GM23338 (cell line): Measurements from ENCODE around the gene FAT1. TPM values are rescaled to one million over a fixed set of nuclear protein-coding genes. Genes with fewer than 3 reads are reported as not detected.
A peak's percentile ranks its signal among the peaks of the same experiment; 100 is the strongest.

ENCODE experiments used
- ATAC-seq: fragments of 200-7000 bp; cut with Tn5 transposase; 3 replicates; pipeline ENCODE4 v1.9.1; 2020
- DNase-seq: peaks from one replicate; pipeline ENCODE4 v3.0.0-alpha.2; 2015; ENCODE audit warnings: low spot score
- H2AFZ ChIP-seq: fragments of 200-600 bp; sonication (generic); 2 replicates; pipeline ENCODE4 v1.8.0; 2016; ENCODE audit warnings: antibody characterized with exemption, mild to moderate bottlenecking, moderate library complexity
- H3F3A ChIP-seq: fragments of 200-600 bp; sonication (generic); replicated peaks from 2 replicates; pipeline ENCODE4 v1.8.0; 2017; ENCODE audit warnings: antibody characterized with exemption, mixed run types, low read depth
- H3K27ac ChIP-seq: fragments of 200-600 bp; sonication (generic); 2 replicates; pipeline ENCODE4 v1.6.1; 2016; ENCODE audit warnings: low read depth
- H3K27me3 ChIP-seq: fragments of 200-600 bp; sonication (generic); 2 replicates; pipeline ENCODE4 v1.8.0; 2016; ENCODE audit warnings: mild to moderate bottlenecking, mixed run types, moderate library complexity; ENCODE audit not compliant: insufficient read depth
- H3K36me3 ChIP-seq: fragments of 200-600 bp; sonication (generic); 2 replicates; pipeline ENCODE4 v1.8.0; 2016; ENCODE audit warnings: mild to moderate bottlenecking; ENCODE audit not compliant: insufficient read depth
- H3K4me1 ChIP-seq: fragments of 200-600 bp; sonication (generic); 2 replicates; pipeline ENCODE4 v1.8.0; 2016; ENCODE audit warnings: mild to moderate bottlenecking, moderate library complexity; ENCODE audit not compliant: insufficient read depth
- H3K4me2 ChIP-seq: fragments of 200-600 bp; sonication (generic); 2 replicates; pipeline ENCODE4 v1.7.1; 2017; ENCODE audit warnings: mixed run types
- H3K4me3 ChIP-seq: fragments of 200-600 bp; sonication (generic); 2 replicates; pipeline ENCODE4 v1.6.1; 2016; ENCODE audit warnings: mixed run types
- H3K79me2 ChIP-seq: fragments of 200-600 bp; sonication (generic); replicated peaks from 2 replicates; pipeline ENCODE4 v1.8.0; 2017; ENCODE audit warnings: mild to moderate bottlenecking; ENCODE audit not compliant: insufficient read depth
- H3K9me2 ChIP-seq: fragments of 200-600 bp; sonication (generic); 2 replicates; pipeline ENCODE4 v1.8.0; 2017; ENCODE audit not compliant: insufficient read depth
- H4K20me1 ChIP-seq: fragments of 200-600 bp; sonication (generic); replicated peaks from 2 replicates; pipeline ENCODE4 v1.8.0; 2017; ENCODE audit warnings: mild to moderate bottlenecking; ENCODE audit not compliant: insufficient read depth
- H3K27ac Mint-ChIP-seq: 2 replicates; pipeline ENCODE4 v1.8.0; 2020; ENCODE audit warnings: inconsistent platforms, mild to moderate bottlenecking, moderate library complexity, mixed read lengths
- H3K27me3 Mint-ChIP-seq: 3 replicates; pipeline ENCODE4 v1.8.0; 2022; ENCODE audit warnings: low read depth, mild to moderate bottlenecking, moderate library complexity, mixed read lengths, inconsistent platforms; ENCODE audit not compliant: insufficient read depth, poor library complexity
- H3K36me3 Mint-ChIP-seq: 3 replicates; pipeline ENCODE4 v1.8.0; 2021; ENCODE audit warnings: low read depth, mild to moderate bottlenecking, inconsistent platforms, moderate library complexity, mixed read lengths
- H3K4me1 Mint-ChIP-seq: 3 replicates; pipeline ENCODE4 v1.8.0; 2020; ENCODE audit warnings: mild to moderate bottlenecking, inconsistent platforms, mixed read lengths
- H3K4me3 Mint-ChIP-seq: 3 replicates; pipeline ENCODE4 v1.8.0; 2021; ENCODE audit warnings: moderate library complexity, mild to moderate bottlenecking, inconsistent platforms, mixed read lengths
- H3K9me3 Mint-ChIP-seq: 3 replicates; pipeline ENCODE4 v1.8.0; 2020; ENCODE audit warnings: moderate library complexity, mild to moderate bottlenecking, inconsistent platforms, mixed read lengths
- CREB1 ChIP-seq: fragments of 250-450 bp; sonication (Bioruptor Pico); IDR thresholded peaks from 2 replicates; pipeline ENCODE4 v1.5.0; 2020; ENCODE audit warnings: low read depth, mild to moderate bottlenecking, moderate library complexity
- EZH2 ChIP-seq: fragments of 200-600 bp; sonication (generic); IDR thresholded peaks from one replicate; pipeline ENCODE4 v1.8.0; 2017; ENCODE audit warnings: antibody characterized with exemption, mild to moderate bottlenecking, low read depth; ENCODE audit not compliant: unreplicated experiment
- EZH2phosphoT487 ChIP-seq: fragments of 200-600 bp; sonication (generic); IDR thresholded peaks from one replicate; pipeline ENCODE4 v1.8.1; 2018; ENCODE audit warnings: antibody characterized with exemption; ENCODE audit not compliant: unreplicated experiment
- JUNB ChIP-seq: IDR thresholded peaks from one replicate; pipeline ENCODE4 v1.6.1; 2016; ENCODE audit warnings: antibody characterized with exemption; ENCODE audit not compliant: unreplicated experiment
- NANOG ChIP-seq: IDR thresholded peaks from 2 replicates; pipeline ENCODE4 v1.6.1; 2016; ENCODE audit warnings: antibody characterized with exemption, borderline replicate concordance
- POLR2AphosphoS5 ChIP-seq: IDR thresholded peaks from 2 replicates; pipeline ENCODE4 v1.6.1; 2016; ENCODE audit warnings: antibody characterized with exemption, low read depth
- STAT1 ChIP-seq: IDR thresholded peaks from one replicate; pipeline ENCODE4 v1.6.1; 2016; ENCODE audit warnings: antibody characterized with exemption; ENCODE audit not compliant: unreplicated experiment
- ZNF114 ChIP-seq: fragments of 250-450 bp; sonication (Bioruptor Pico); IDR thresholded peaks from 2 replicates; pipeline ENCODE4 v1.5.0; 2020; ENCODE audit warnings: mild to moderate bottlenecking, moderate library complexity
- polyA plus RNA-seq: library from polyadenylated mRNA; unstranded; fragments of >200 nt; fragmentation: Nextera tagmentation; extraction: Ambion mirVana; gene quantifications from 2 replicates; pipeline ENCODE4 v1.2.1, GENCODE V29; 2016
- total RNA-seq: library from RNA; depleted of rRNA; stranded (reverse); fragments of >200 nt; shearing (Covaris generic); gene quantifications from 2 replicates; pipeline ENCODE4 v1.2.3, GENCODE V29; 2014
- TF ChIP-seq, protein P1 (sequence below), 2 experiments: fragments of 200-600 bp in 1 of 2; sonication (generic) in 1 of 2; conservative IDR thresholded peaks; 2 replicates each; pipeline versions ENCODE4 v1.5.1 to v1.6.1; 2016 to 2017; ENCODE audit warnings: antibody characterized with exemption in 2 of 2, low read depth in 2 of 2, mild to moderate bottlenecking in 2 of 2, moderate library complexity in 1 of 2
- TF ChIP-seq, protein P2 (sequence below): fragments of 250-450 bp; sonication (Bioruptor Pico); IDR thresholded peaks from 2 replicates; pipeline ENCODE4 v1.5.0; 2020; ENCODE audit warnings: mild to moderate bottlenecking, moderate library complexity
- TF ChIP-seq, protein P3 (sequence below): IDR thresholded peaks from 2 replicates; pipeline ENCODE4 v1.6.1; 2016; ENCODE audit warnings: antibody characterized with exemption
- TF ChIP-seq, protein P4 (sequence below): IDR thresholded peaks from one replicate; pipeline ENCODE4 v1.6.1; 2018; ENCODE audit warnings: antibody characterized with exemption; ENCODE audit not compliant: unreplicated experiment

Gene FAT1
- total and polyA plus RNA-seq, 2 experiments from 2014 or later = 37.6 to 137 TPM

DNA sequence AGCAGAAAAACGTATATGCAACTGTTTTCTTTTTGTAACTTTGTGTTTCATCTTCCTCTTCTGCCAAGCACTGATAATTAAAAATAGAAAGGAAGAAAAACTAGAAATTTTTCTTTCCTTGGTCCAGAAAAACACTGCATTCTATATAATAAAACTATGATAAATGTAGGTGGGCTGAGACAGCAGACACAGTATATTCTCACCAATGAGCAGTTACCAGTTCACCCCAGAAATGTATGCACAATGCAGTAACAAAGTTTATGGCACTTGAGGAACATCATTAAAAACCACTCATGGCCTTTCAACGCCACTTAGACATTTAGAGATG is 79.4 kb downstream of the FAT1 start:
- H3K4me1 Mint-ChIP-seq = peaks cover 39% of the 10 kb centered on the region
- H3K4me2 ChIP-seq = no peak overlapping the region
- DNase-seq (no peak), ATAC-seq (no peak)
- no peaks in the 10 kb centered on the region for H4K20me1 ChIP-seq
- no peaks in the 10 kb centered on the region for H3K9me2 ChIP-seq
- TF ChIP-seq STAT1 = no peak
- no peak for TF ChIP-seq EZH2phosphoT487
- TF ChIP-seq, protein P1, sequence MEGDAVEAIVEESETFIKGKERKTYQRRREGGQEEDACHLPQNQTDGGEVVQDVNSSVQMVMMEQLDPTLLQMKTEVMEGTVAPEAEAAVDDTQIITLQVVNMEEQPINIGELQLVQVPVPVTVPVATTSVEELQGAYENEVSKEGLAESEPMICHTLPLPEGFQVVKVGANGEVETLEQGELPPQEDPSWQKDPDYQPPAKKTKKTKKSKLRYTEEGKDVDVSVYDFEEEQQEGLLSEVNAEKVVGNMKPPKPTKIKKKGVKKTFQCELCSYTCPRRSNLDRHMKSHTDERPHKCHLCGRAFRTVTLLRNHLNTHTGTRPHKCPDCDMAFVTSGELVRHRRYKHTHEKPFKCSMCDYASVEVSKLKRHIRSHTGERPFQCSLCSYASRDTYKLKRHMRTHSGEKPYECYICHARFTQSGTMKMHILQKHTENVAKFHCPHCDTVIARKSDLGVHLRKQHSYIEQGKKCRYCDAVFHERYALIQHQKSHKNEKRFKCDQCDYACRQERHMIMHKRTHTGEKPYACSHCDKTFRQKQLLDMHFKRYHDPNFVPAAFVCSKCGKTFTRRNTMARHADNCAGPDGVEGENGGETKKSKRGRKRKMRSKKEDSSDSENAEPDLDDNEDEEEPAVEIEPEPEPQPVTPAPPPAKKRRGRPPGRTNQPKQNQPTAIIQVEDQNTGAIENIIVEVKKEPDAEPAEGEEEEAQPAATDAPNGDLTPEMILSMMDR (conservative IDR thresholded peaks at IDR 0.05; ENCODE audit: low read depth in 2 of 2) = no peak
- no peak for TF ChIP-seq EZH2
- TF ChIP-seq, protein P2, sequence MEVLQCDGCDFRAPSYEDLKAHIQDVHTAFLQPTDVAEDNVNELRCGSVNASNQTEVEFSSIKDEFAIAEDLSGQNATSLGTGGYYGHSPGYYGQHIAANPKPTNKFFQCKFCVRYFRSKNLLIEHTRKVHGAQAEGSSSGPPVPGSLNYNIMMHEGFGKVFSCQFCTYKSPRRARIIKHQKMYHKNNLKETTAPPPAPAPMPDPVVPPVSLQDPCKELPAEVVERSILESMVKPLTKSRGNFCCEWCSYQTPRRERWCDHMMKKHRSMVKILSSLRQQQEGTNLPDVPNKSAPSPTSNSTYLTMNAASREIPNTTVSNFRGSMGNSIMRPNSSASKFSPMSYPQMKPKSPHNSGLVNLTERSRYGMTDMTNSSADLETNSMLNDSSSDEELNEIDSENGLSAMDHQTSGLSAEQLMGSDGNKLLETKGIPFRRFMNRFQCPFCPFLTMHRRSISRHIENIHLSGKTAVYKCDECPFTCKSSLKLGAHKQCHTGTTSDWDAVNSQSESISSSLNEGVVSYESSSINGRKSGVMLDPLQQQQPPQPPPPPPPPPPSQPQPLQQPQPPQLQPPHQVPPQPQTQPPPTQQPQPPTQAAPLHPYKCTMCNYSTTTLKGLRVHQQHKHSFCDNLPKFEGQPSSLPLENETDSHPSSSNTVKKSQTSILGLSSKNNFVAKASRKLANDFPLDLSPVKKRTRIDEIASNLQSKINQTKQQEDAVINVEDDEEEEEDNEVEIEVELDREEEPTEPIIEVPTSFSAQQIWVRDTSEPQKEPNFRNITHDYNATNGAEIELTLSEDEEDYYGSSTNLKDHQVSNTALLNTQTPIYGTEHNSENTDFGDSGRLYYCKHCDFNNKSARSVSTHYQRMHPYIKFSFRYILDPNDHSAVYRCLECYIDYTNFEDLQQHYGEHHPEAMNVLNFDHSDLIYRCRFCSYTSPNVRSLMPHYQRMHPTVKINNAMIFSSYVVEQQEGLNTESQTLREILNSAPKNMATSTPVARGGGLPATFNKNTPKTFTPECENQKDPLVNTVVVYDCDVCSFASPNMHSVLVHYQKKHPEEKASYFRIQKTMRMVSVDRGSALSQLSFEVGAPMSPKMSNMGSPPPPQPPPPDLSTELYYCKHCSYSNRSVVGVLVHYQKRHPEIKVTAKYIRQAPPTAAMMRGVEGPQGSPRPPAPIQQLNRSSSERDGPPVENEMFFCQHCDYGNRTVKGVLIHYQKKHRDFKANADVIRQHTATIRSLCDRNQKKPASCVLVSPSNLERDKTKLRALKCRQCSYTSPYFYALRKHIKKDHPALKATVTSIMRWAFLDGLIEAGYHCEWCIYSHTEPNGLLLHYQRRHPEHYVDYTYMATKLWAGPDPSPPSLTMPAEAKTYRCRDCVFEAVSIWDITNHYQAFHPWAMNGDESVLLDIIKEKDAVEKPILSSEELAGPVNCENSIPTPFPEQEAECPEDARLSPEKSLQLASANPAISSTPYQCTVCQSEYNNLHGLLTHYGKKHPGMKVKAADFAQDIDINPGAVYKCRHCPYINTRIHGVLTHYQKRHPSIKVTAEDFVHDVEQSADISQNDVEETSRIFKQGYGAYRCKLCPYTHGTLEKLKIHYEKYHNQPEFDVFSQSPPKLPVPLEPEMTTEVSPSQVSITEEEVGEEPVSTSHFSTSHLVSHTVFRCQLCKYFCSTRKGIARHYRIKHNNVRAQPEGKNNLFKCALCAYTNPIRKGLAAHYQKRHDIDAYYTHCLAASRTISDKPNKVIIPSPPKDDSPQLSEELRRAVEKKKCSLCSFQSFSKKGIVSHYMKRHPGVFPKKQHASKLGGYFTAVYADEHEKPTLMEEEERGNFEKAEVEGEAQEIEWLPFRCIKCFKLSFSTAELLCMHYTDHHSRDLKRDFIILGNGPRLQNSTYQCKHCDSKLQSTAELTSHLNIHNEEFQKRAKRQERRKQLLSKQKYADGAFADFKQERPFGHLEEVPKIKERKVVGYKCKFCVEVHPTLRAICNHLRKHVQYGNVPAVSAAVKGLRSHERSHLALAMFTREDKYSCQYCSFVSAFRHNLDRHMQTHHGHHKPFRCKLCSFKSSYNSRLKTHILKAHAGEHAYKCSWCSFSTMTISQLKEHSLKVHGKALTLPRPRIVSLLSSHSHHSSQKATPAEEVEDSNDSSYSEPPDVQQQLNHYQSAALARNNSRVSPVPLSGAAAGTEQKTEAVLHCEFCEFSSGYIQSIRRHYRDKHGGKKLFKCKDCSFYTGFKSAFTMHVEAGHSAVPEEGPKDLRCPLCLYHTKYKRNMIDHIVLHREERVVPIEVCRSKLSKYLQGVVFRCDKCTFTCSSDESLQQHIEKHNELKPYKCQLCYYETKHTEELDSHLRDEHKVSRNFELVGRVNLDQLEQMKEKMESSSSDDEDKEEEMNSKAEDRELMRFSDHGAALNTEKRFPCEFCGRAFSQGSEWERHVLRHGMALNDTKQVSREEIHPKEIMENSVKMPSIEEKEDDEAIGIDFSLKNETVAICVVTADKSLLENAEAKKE (CRISPR knock-in tag) = no peak
- TF ChIP-seq, protein P3, sequence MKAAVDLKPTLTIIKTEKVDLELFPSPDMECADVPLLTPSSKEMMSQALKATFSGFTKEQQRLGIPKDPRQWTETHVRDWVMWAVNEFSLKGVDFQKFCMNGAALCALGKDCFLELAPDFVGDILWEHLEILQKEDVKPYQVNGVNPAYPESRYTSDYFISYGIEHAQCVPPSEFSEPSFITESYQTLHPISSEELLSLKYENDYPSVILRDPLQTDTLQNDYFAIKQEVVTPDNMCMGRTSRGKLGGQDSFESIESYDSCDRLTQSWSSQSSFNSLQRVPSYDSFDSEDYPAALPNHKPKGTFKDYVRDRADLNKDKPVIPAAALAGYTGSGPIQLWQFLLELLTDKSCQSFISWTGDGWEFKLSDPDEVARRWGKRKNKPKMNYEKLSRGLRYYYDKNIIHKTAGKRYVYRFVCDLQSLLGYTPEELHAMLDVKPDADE = no peak
- no peak for TF ChIP-seq JUNB
- TF ChIP-seq, protein P4, sequence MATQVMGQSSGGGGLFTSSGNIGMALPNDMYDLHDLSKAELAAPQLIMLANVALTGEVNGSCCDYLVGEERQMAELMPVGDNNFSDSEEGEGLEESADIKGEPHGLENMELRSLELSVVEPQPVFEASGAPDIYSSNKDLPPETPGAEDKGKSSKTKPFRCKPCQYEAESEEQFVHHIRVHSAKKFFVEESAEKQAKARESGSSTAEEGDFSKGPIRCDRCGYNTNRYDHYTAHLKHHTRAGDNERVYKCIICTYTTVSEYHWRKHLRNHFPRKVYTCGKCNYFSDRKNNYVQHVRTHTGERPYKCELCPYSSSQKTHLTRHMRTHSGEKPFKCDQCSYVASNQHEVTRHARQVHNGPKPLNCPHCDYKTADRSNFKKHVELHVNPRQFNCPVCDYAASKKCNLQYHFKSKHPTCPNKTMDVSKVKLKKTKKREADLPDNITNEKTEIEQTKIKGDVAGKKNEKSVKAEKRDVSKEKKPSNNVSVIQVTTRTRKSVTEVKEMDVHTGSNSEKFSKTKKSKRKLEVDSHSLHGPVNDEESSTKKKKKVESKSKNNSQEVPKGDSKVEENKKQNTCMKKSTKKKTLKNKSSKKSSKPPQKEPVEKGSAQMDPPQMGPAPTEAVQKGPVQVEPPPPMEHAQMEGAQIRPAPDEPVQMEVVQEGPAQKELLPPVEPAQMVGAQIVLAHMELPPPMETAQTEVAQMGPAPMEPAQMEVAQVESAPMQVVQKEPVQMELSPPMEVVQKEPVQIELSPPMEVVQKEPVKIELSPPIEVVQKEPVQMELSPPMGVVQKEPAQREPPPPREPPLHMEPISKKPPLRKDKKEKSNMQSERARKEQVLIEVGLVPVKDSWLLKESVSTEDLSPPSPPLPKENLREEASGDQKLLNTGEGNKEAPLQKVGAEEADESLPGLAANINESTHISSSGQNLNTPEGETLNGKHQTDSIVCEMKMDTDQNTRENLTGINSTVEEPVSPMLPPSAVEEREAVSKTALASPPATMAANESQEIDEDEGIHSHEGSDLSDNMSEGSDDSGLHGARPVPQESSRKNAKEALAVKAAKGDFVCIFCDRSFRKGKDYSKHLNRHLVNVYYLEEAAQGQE = no peak
- no peak for TF ChIP-seq POLR2AphosphoS5
- TF ChIP-seq ZNF114 (CRISPR knock-in tag) = no peak
- no peak for TF ChIP-seq CREB1 (CRISPR knock-in tag)
- no peak for TF ChIP-seq NANOG
- H3F3A ChIP-seq = no peaks in the 10 kb centered on the region
- peaks cover 8% of the 10 kb centered on the region for H3K79me2 ChIP-seq
- H3K4me3 Mint-ChIP-seq = no peak overlapping the region
- H3K36me3 Mint-ChIP-seq = peaks cover 11% of the 10 kb centered on the region
- 0 out of 2 replicates have a peak overlapping the region, but pooled peaks have one; percentile 42 for H3K27ac Mint-ChIP-seq
- H3K9me3 Mint-ChIP-seq = no peaks in the 10 kb centered on the region; the same call in 2 of the 3 replicates
- H3K4me3 ChIP-seq = no peak overlapping the region
- H2AFZ ChIP-seq = no peak overlapping the region
- H3K27me3 Mint-ChIP-seq = peaks cover 9% of the 10 kb centered on the region
- H3K27ac ChIP-seq = no peak overlapping the region
- peaks cover 12% of the 10 kb centered on the region for H3K4me1 ChIP-seq
- H3K36me3 ChIP-seq = no peaks in the 10 kb centered on the region; the same call in 1 of the 2 replicates
- H3K27me3 ChIP-seq = no peaks in the 10 kb centered on the region
